Mesangial cell (primary cell): Measurements from ENCODE around the gene CD8B2. TPM values are rescaled to one million over a fixed set of nuclear protein-coding genes. Genes with fewer than 3 reads are reported as not detected.

ENCODE experiments used
- total RNA-seq: library from RNA; depleted of rRNA; stranded (reverse); fragments of >200 nt; gene quantifications from 2 replicates; pipeline ENCODE4 v1.2.3, GENCODE V29; 2015

The CD8B2 gene
- not detected in 2 replicates for total RNA-seq

GRCh38 chr2:106486551-106487385 is at the start of gene CD8B2:
Gene CD8B2 (plus strand): TSS chr2:106487364. CDS start chr2:106487427, 63 bp downstream.

GRCh38 chr2:106468107-106468506 is 19.1 kb upstream of the CD8B2 start, which contains the start of gene RGPD3:
Gene RGPD3 (minus strand): TSS chr2:106468413. CDS start chr2:106468288, 125 bp downstream.

Other genes starting within 250 kb of the CD8B2 start
- under 0.01 and 0.13 TPM in 2 replicates for gene RGPD3, start 19.0 kb upstream of the CD8B2 start, total RNA-seq